HepG2 (cell line): ENCODE results near the gene TMEM131. TPM values are rescaled to one million over a fixed set of nuclear protein-coding genes. Genes with fewer than 3 reads are reported as not detected.

ENCODE experiments used
- ATAD3A ChIP-seq: sonication (generic); formaldehyde crosslinking; IDR thresholded peaks from 2 replicates; pipeline ENCODE4 v1.4.0; 2020; ENCODE audit warnings: missing genetic modification reagents
- CTCF ChIP-seq: sonication (generic); formaldehyde crosslinking; IDR thresholded peaks from 2 replicates; pipeline ENCODE4 v1.5.0; 2020; ENCODE audit warnings: mild to moderate bottlenecking, missing genetic modification reagents, moderate library complexity
- ERF ChIP-seq: IDR thresholded peaks from 2 replicates; pipeline ENCODE4 v1.6.1; 2018; ENCODE audit warnings: missing biosample characterization, missing genetic modification reagents
- IRF2 ChIP-seq: IDR thresholded peaks from 2 replicates; pipeline ENCODE4 v1.6.1; 2018; ENCODE audit warnings: missing genetic modification reagents, missing compliant biosample characterization
- MAFF ChIP-seq: IDR thresholded peaks from 2 replicates; pipeline ENCODE4 v1.6.1; 2011; ENCODE audit warnings: low read depth, low read length, improper control_type of control experiment
- MYNN ChIP-seq: sonication (generic); formaldehyde crosslinking; IDR thresholded peaks from 2 replicates; pipeline ENCODE4 v1.4.0; 2020; ENCODE audit warnings: mild to moderate bottlenecking, low read depth, missing genetic modification reagents
- PRDM4 ChIP-seq: sonication (generic); formaldehyde crosslinking; IDR thresholded peaks from 2 replicates; pipeline ENCODE4 v1.9.0; 2021; ENCODE audit warnings: missing genetic modification reagents, borderline replicate concordance
- SIX1 ChIP-seq: sonication (generic); formaldehyde crosslinking; IDR thresholded peaks from 2 replicates; pipeline ENCODE4 v1.4.0; 2020; ENCODE audit warnings: missing genetic modification reagents, borderline replicate concordance
- STAG1 ChIP-seq: sonication (generic); formaldehyde crosslinking; IDR thresholded peaks from 2 replicates; pipeline ENCODE4 v1.4.0; 2020; ENCODE audit warnings: missing genetic modification reagents
- TEF ChIP-seq: sonication (generic); formaldehyde crosslinking; IDR thresholded peaks from 2 replicates; pipeline ENCODE4 v1.5.0; 2020; ENCODE audit warnings: missing genetic modification reagents
- ZBTB25 ChIP-seq: IDR thresholded peaks from 2 replicates; pipeline ENCODE4 v1.6.1; 2018; ENCODE audit warnings: missing genetic modification reagents
- ZBTB49 ChIP-seq: sonication (generic); formaldehyde crosslinking; IDR thresholded peaks from 2 replicates; pipeline ENCODE4 v1.4.0; 2020; ENCODE audit warnings: missing genetic modification reagents, borderline replicate concordance
- ZNF253 ChIP-seq: sonication (generic); formaldehyde crosslinking; IDR thresholded peaks from 2 replicates; pipeline ENCODE4 v1.8.0; 2022; ENCODE audit warnings: mild to moderate bottlenecking, missing genetic modification reagents, borderline replicate concordance
- ZNF512 ChIP-seq: sonication (generic); formaldehyde crosslinking; IDR thresholded peaks from 2 replicates; pipeline ENCODE4 v1.4.0; 2020; ENCODE audit warnings: mild to moderate bottlenecking, missing genetic modification reagents
- polyA plus RNA-seq, 8 experiments: library from polyadenylated mRNA; depleted of rRNA in 3 of 8; stranded (reverse) in 7 of 8; unstranded in 1 of 8; fragments of >200 nt; fragmentation: Illumina TruSeq in 4 of 8; extraction: Trizol in 4 of 8; gene quantifications; 2 replicates each; pipeline versions ENCODE4 v1.2.1 to v1.2.3, GENCODE V29; 2011 to 2016; ENCODE audit warnings: low read depth in 4 of 8, missing spikeins in 1 of 8, mixed read lengths in 1 of 8; ENCODE audit not compliant: insufficient read depth in 1 of 8
- total RNA-seq, 5 experiments: library from RNA; depleted of rRNA; stranded (reverse); fragments of >200 nt; fragmentation: Illumina TruSeq; extraction: Trizol; gene quantifications; 2 replicates each; pipeline ENCODE4 v1.2.3, GENCODE V29; 2016; ENCODE audit warnings: low read depth in 1 of 5

Gene TMEM131
- total and polyA plus RNA-seq, 2 of the 13 experiments (the other 11 are each of a cell fraction or from before 2014, with no cell fraction given) = 17.9 to 19.5 TPM

- TF ChIP-seq ZBTB49 (CRISPR knock-in tag) (no peak), MYNN (CRISPR knock-in tag) (no peak), ATAD3A (CRISPR knock-in tag) (no peak), MAFF (no peak), CTCF (CRISPR knock-in tag) (peak; percentile 95), PRDM4 (no peak), ERF (peak; percentile 35; the same call in 1 of the 2 replicates), TEF (CRISPR knock-in tag) (no peak), ZBTB25 (no peak), SIX1 (CRISPR knock-in tag) (no peak), STAG1 (CRISPR knock-in tag) (peak; percentile 98), ZNF253 (CRISPR knock-in tag) (no peak), ZNF512 (CRISPR knock-in tag) (no peak), IRF2 (CRISPR knock-in tag) (0 out of 2 replicates have a peak, but pooled peaks have one; percentile 50)
Observed at GRCh38 chr2:97806738-97807618, 188.8 kb downstream of the TMEM131 start (continued).
